ENCODE measurements around the gene TNNI3K.

The TNNI3K gene

GRCh38 chr1:74590288-74590687 is 355.1 kb downstream of the TNNI3K start:
- no peak for TF ChIP-seq CTCF (IDR thresholded peaks at IDR 0.05; ENCODE audit: extremely low read depth, insufficient read depth, missing control alignments)
- DNase-seq (ENCODE audit: low spot score) = no peak
- in situ Hi-C loops (cut with MboI; ENCODE audit: low pct_unique_long_range_greater_than_20kb, low sequenced_read_pairs, unreplicated experiment) = no loop called here

GRCh38 chr1:74591949-74592348 is 356.8 kb downstream of the TNNI3K start:
- no peak for TF ChIP-seq CTCF (IDR thresholded peaks at IDR 0.05; ENCODE audit: extremely low read depth, insufficient read depth, missing control alignments)
- DNase-seq (ENCODE audit: low spot score) = no peak
- in situ Hi-C loops (cut with MboI; ENCODE audit: low pct_unique_long_range_greater_than_20kb, low sequenced_read_pairs, unreplicated experiment) = no loop called here

- in situ Hi-C loops (cut with MboI; ENCODE audit: low pct_unique_long_range_greater_than_20kb, low sequenced_read_pairs, unreplicated experiment) = no loop called here
- no peak for DNase-seq (ENCODE audit: low spot score)
- TF ChIP-seq CTCF (IDR thresholded peaks at IDR 0.05; ENCODE audit: extremely low read depth, insufficient read depth, missing control alignments) = no peak
Measured at GRCh38 chr1:74592580-74593355, 357.6 kb downstream of the TNNI3K start.
